GM23338 (cell line): ENCODE measurements around the gene SLC5A6. TPM values are rescaled to one million over a fixed set of nuclear protein-coding genes. Genes with fewer than 3 reads are reported as not detected.

ENCODE experiments used
- ATAC-seq: fragments of 200-7000 bp; cut with Tn5 transposase; 3 replicates; pipeline ENCODE4 v1.9.1; 2020
- DNase-seq: peaks from one replicate; pipeline ENCODE4 v3.0.0-alpha.2; 2015; ENCODE audit warnings: low spot score
- H2AFZ ChIP-seq: fragments of 200-600 bp; sonication (generic); 2 replicates; pipeline ENCODE4 v1.8.0; 2016; ENCODE audit warnings: antibody characterized with exemption, mild to moderate bottlenecking, moderate library complexity
- H3F3A ChIP-seq: fragments of 200-600 bp; sonication (generic); replicated peaks from 2 replicates; pipeline ENCODE4 v1.8.0; 2017; ENCODE audit warnings: antibody characterized with exemption, mixed run types, low read depth
- H3K27ac ChIP-seq: fragments of 200-600 bp; sonication (generic); 2 replicates; pipeline ENCODE4 v1.6.1; 2016; ENCODE audit warnings: low read depth
- H3K27me3 ChIP-seq: fragments of 200-600 bp; sonication (generic); 2 replicates; pipeline ENCODE4 v1.8.0; 2016; ENCODE audit warnings: mild to moderate bottlenecking, mixed run types, moderate library complexity; ENCODE audit not compliant: insufficient read depth
- H3K36me3 ChIP-seq: fragments of 200-600 bp; sonication (generic); 2 replicates; pipeline ENCODE4 v1.8.0; 2016; ENCODE audit warnings: mild to moderate bottlenecking; ENCODE audit not compliant: insufficient read depth
- H3K4me1 ChIP-seq: fragments of 200-600 bp; sonication (generic); 2 replicates; pipeline ENCODE4 v1.8.0; 2016; ENCODE audit warnings: mild to moderate bottlenecking, moderate library complexity; ENCODE audit not compliant: insufficient read depth
- H3K4me2 ChIP-seq: fragments of 200-600 bp; sonication (generic); 2 replicates; pipeline ENCODE4 v1.7.1; 2017; ENCODE audit warnings: mixed run types
- H3K4me3 ChIP-seq: fragments of 200-600 bp; sonication (generic); 2 replicates; pipeline ENCODE4 v1.6.1; 2016; ENCODE audit warnings: mixed run types
- H3K79me2 ChIP-seq: fragments of 200-600 bp; sonication (generic); replicated peaks from 2 replicates; pipeline ENCODE4 v1.8.0; 2017; ENCODE audit warnings: mild to moderate bottlenecking; ENCODE audit not compliant: insufficient read depth
- H3K9me2 ChIP-seq: fragments of 200-600 bp; sonication (generic); 2 replicates; pipeline ENCODE4 v1.8.0; 2017; ENCODE audit not compliant: insufficient read depth
- H4K20me1 ChIP-seq: fragments of 200-600 bp; sonication (generic); replicated peaks from 2 replicates; pipeline ENCODE4 v1.8.0; 2017; ENCODE audit warnings: mild to moderate bottlenecking; ENCODE audit not compliant: insufficient read depth
- H3K27ac Mint-ChIP-seq: 2 replicates; pipeline ENCODE4 v1.8.0; 2020; ENCODE audit warnings: inconsistent platforms, mild to moderate bottlenecking, moderate library complexity, mixed read lengths
- H3K27me3 Mint-ChIP-seq: 3 replicates; pipeline ENCODE4 v1.8.0; 2022; ENCODE audit warnings: low read depth, mild to moderate bottlenecking, moderate library complexity, mixed read lengths, inconsistent platforms; ENCODE audit not compliant: insufficient read depth, poor library complexity
- H3K36me3 Mint-ChIP-seq: 3 replicates; pipeline ENCODE4 v1.8.0; 2021; ENCODE audit warnings: low read depth, mild to moderate bottlenecking, inconsistent platforms, moderate library complexity, mixed read lengths
- H3K4me1 Mint-ChIP-seq: 3 replicates; pipeline ENCODE4 v1.8.0; 2020; ENCODE audit warnings: mild to moderate bottlenecking, inconsistent platforms, mixed read lengths
- H3K4me3 Mint-ChIP-seq: 3 replicates; pipeline ENCODE4 v1.8.0; 2021; ENCODE audit warnings: moderate library complexity, mild to moderate bottlenecking, inconsistent platforms, mixed read lengths
- H3K9me3 Mint-ChIP-seq: 3 replicates; pipeline ENCODE4 v1.8.0; 2020; ENCODE audit warnings: moderate library complexity, mild to moderate bottlenecking, inconsistent platforms, mixed read lengths
- CREB1 ChIP-seq: fragments of 250-450 bp; sonication (Bioruptor Pico); IDR thresholded peaks from 2 replicates; pipeline ENCODE4 v1.5.0; 2020; ENCODE audit warnings: low read depth, mild to moderate bottlenecking, moderate library complexity
- CTCF ChIP-seq, 2 experiments: fragments of 200-600 bp in 1 of 2; sonication (generic) in 1 of 2; conservative IDR thresholded peaks; 2 replicates each; pipeline versions ENCODE4 v1.5.1 to v1.6.1; 2016 to 2017; ENCODE audit warnings: antibody characterized with exemption in 2 of 2, low read depth in 2 of 2, mild to moderate bottlenecking in 2 of 2, moderate library complexity in 1 of 2
- ETS1 ChIP-seq: IDR thresholded peaks from 2 replicates; pipeline ENCODE4 v1.6.1; 2016; ENCODE audit warnings: antibody characterized with exemption
- EZH2 ChIP-seq: fragments of 200-600 bp; sonication (generic); IDR thresholded peaks from one replicate; pipeline ENCODE4 v1.8.0; 2017; ENCODE audit warnings: antibody characterized with exemption, mild to moderate bottlenecking, low read depth; ENCODE audit not compliant: unreplicated experiment
- EZH2phosphoT487 ChIP-seq: fragments of 200-600 bp; sonication (generic); IDR thresholded peaks from one replicate; pipeline ENCODE4 v1.8.1; 2018; ENCODE audit warnings: antibody characterized with exemption; ENCODE audit not compliant: unreplicated experiment
- JUNB ChIP-seq: IDR thresholded peaks from one replicate; pipeline ENCODE4 v1.6.1; 2016; ENCODE audit warnings: antibody characterized with exemption; ENCODE audit not compliant: unreplicated experiment
- NANOG ChIP-seq: IDR thresholded peaks from 2 replicates; pipeline ENCODE4 v1.6.1; 2016; ENCODE audit warnings: antibody characterized with exemption, borderline replicate concordance
- REST ChIP-seq: IDR thresholded peaks from one replicate; pipeline ENCODE4 v1.6.1; 2018; ENCODE audit warnings: antibody characterized with exemption; ENCODE audit not compliant: unreplicated experiment
- ZNF114 ChIP-seq: fragments of 250-450 bp; sonication (Bioruptor Pico); IDR thresholded peaks from 2 replicates; pipeline ENCODE4 v1.5.0; 2020; ENCODE audit warnings: mild to moderate bottlenecking, moderate library complexity
- ZNF331 ChIP-seq: fragments of 250-450 bp; sonication (Bioruptor Pico); IDR thresholded peaks from 2 replicates; pipeline ENCODE4 v1.5.0; 2020; ENCODE audit warnings: low read depth, mild to moderate bottlenecking, moderate library complexity
- polyA plus RNA-seq: library from polyadenylated mRNA; unstranded; fragments of >200 nt; fragmentation: Nextera tagmentation; extraction: Ambion mirVana; gene quantifications from 2 replicates; pipeline ENCODE4 v1.2.1, GENCODE V29; 2016
- total RNA-seq: library from RNA; depleted of rRNA; stranded (reverse); fragments of >200 nt; shearing (Covaris generic); gene quantifications from 2 replicates; pipeline ENCODE4 v1.2.3, GENCODE V29; 2014

The SLC5A6 gene
- total and polyA plus RNA-seq, 2 experiments from 2014 or later, result 44.3 to 153 TPM

- no peak for TF ChIP-seq ETS1
- TF ChIP-seq ZNF331 (CRISPR knock-in tag), result no peak
- TF ChIP-seq EZH2phosphoT487, result no peak
- no peak for TF ChIP-seq NANOG
- TF ChIP-seq REST, result no peak
Observed at GRCh38 chr2:27164960-27165763, 46.9 kb downstream of the SLC5A6 start (continued).

GRCh38 chr2:27162151-27163121 lies 49.6 kb downstream of the SLC5A6 start:
- H3K36me3 ChIP-seq, result no peaks in the 10 kb centered on the region
- H3K4me2 ChIP-seq, result no peak overlapping the region
- H3F3A ChIP-seq, result no peaks in the 10 kb centered on the region
- no peaks in the 10 kb centered on the region; the same call in 1 of the 2 replicates for H3K4me1 ChIP-seq
- Mint-ChIP-seq H3K36me3 (peaks cover 7% of the 10 kb centered on the region; the same call in 2 of the 3 replicates), H3K4me1 (peaks cover 9% of the 10 kb centered on the region), H3K27ac (no peak overlapping the region), H3K9me3 (peaks cover 9% of the 10 kb centered on the region; the same call in 2 of the 3 replicates), H3K27me3 (peaks cover 2% of the 10 kb centered on the region), H3K4me3 (no peak overlapping the region)
- TF ChIP-seq ZNF331 (CRISPR knock-in tag), result no peak
- TF ChIP-seq ETS1, result no peak
- TF ChIP-seq REST, result no peak
- TF ChIP-seq NANOG, result no peak
- no peak for TF ChIP-seq EZH2phosphoT487
- no peak for TF ChIP-seq ZNF114 (CRISPR knock-in tag)
- TF ChIP-seq CREB1 (CRISPR knock-in tag), result no peak
- TF ChIP-seq EZH2, result no peak
- TF ChIP-seq CTCF (conservative IDR thresholded peaks at IDR 0.05; ENCODE audit: low read depth in 2 of 2), result no peak
- no peak for TF ChIP-seq JUNB
- no peaks in the 10 kb centered on the region for H3K27me3 ChIP-seq
- no peaks in the 10 kb centered on the region for H3K9me2 ChIP-seq
- no peaks in the 10 kb centered on the region for H3K79me2 ChIP-seq
- DNase-seq (no peak), ATAC-seq (no peak)
- peak overlapping the region; percentile 43; the same call in 1 of the 2 replicates for H2AFZ ChIP-seq
- no peak overlapping the region for H3K27ac ChIP-seq
- no peaks in the 10 kb centered on the region for H4K20me1 ChIP-seq
- H3K4me3 ChIP-seq, result no peak overlapping the region
